Astrocyte of the spinal cord (primary cell): ENCODE results near the gene TOMM34.

ENCODE experiments used
- DNase-seq: peaks from one replicate; pipeline ENCODE4 v3.0.0; 2011; ENCODE audit warnings: low read depth, low spot score
- H3K4me3 ChIP-seq: 2 replicates; pipeline ENCODE4 v1.5.1; 2011; ENCODE audit warnings: low read depth, mild to moderate bottlenecking, low read length, moderate library complexity
- in situ Hi-C: cut with HindIII; loops from 2 replicates; pipeline ENCODE4 v1.10.0; 2017; ENCODE audit warnings: low sequenced_read_pairs
- TF ChIP-seq, protein P1 (sequence below): IDR thresholded peaks from 2 replicates; pipeline ENCODE4 v1.5.1; 2012; ENCODE audit warnings: low read depth, mild to moderate bottlenecking, low read length, inconsistent platforms

Gene TOMM34

DNA sequence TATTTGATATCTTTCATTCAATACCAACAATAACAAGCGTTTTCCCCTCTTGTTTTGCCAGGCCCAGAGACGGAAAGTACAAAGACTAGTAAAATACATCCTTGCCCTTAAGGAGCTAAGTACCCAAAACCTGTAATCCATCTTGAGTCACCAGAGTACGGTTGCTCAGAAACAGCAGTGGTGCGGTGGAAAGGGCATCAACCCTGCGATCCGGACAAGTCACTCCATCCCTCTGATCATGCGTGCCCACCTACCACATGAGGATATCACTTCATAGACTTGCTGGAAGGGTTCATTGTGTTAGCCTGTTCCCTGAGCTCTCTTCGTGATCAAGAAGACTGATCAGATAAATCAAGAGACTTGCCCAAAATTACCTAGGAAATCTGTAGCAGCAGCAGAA is 1.9 kb downstream of the TOMM34 start:
- no peak overlapping the region for H3K4me3 ChIP-seq
- DNase-seq, result no peak
- TF ChIP-seq, protein P1, sequence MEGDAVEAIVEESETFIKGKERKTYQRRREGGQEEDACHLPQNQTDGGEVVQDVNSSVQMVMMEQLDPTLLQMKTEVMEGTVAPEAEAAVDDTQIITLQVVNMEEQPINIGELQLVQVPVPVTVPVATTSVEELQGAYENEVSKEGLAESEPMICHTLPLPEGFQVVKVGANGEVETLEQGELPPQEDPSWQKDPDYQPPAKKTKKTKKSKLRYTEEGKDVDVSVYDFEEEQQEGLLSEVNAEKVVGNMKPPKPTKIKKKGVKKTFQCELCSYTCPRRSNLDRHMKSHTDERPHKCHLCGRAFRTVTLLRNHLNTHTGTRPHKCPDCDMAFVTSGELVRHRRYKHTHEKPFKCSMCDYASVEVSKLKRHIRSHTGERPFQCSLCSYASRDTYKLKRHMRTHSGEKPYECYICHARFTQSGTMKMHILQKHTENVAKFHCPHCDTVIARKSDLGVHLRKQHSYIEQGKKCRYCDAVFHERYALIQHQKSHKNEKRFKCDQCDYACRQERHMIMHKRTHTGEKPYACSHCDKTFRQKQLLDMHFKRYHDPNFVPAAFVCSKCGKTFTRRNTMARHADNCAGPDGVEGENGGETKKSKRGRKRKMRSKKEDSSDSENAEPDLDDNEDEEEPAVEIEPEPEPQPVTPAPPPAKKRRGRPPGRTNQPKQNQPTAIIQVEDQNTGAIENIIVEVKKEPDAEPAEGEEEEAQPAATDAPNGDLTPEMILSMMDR, result no peak
- in situ Hi-C loops, result no loop called here

DNA sequence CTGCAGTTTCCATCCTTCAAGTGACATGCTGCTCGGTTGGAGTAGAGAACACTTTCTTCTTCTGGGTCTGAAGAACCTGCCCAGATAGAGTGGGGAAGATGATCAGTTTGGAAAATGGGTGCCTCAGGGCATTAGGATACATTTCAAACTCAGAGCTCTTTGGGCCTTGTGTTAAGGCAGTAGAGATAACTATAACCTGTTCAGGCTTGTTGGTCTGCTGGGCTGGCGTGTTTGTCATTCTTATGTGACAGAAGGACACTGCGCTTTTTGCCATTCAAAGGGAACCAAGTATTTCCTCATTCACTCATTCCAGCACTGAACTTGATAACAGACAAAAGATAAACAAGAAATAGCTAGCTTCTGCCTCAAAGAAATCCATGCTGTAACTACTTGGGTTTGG is 3.8 kb downstream of the TOMM34 start:
- no peak for DNase-seq
- H3K4me3 ChIP-seq, result no peak overlapping the region
- in situ Hi-C loops, result no loop called here
- TF ChIP-seq, protein P1, result no peak

- TF ChIP-seq, protein P1, result no peak
- no peak overlapping the region for H3K4me3 ChIP-seq
- in situ Hi-C loops, result no loop called here
- no peak for DNase-seq
Observed at GRCh38 chr20:44955270-44955669, 4.9 kb downstream of the TOMM34 start.

- no peak overlapping the region for H3K4me3 ChIP-seq
- in situ Hi-C loops, result no loop called here
- no peak for DNase-seq
- TF ChIP-seq, protein P1, result no peak
Observed at GRCh38 chr20:44954211-44954610, 6.0 kb downstream of the TOMM34 start.

- no peak overlapping the region for H3K4me3 ChIP-seq
Observed at GRCh38 chr20:44952731-44953130, 7.5 kb downstream of the TOMM34 start.

DNA sequence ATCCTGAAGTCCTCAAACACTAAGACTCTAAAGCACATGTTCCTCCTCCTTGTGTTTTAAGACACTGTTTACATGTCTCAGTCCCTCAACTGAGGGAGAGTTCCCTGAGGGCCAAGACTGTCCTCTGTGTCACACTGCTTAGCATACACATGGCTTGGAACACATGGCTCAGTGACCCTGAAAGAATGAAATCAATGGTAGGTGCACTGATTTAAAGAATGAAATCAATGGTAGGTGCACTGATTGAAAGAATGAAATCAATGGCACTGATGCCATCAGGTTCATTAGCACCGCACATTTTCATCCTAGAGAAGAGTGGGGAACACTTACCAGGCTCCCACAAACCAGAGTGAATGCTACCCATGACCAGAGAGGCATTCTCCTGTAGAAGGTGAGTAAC is 9.8 kb downstream of the TOMM34 start:
- no peak overlapping the region for H3K4me3 ChIP-seq
- no peak for DNase-seq
- in situ Hi-C loops, result no loop called here
- TF ChIP-seq, protein P1, result no peak

More at GRCh38 chr20:44952731-44953130, 7.5 kb downstream of the TOMM34 start:
- in situ Hi-C loops, result no loop called here
- DNase-seq, result no peak
- TF ChIP-seq, protein P1, result no peak

- in situ Hi-C loops, result no loop called here
- TF ChIP-seq, protein P1, result no peak
- no peak for DNase-seq
- H3K4me3 ChIP-seq, result no peak overlapping the region
Observed at GRCh38 chr20:44948513-44948912, 11.7 kb downstream of the TOMM34 start.
